Measurements from ENCODE around the gene OLA1. TPM values are rescaled to one million over a fixed set of nuclear protein-coding genes. Genes with fewer than 3 reads are reported as not detected.

The OLA1 gene
- total and polyA plus RNA-seq, 7 donors, result 51.5 to 99.6 (median 67.6) TPM

GRCh38 chr2:174222154-174222553, 26.2 kb downstream of the OLA1 start:
- DNase-seq, result no peak
- Histone ChIP-seq H3K27me3 (no peaks in the 10 kb centered on the region), H3K36me3 (peaks cover 0 to 18% (median 0%) of the 10 kb centered on the region in 4 donors), H3K9me3 (no peaks in the 10 kb centered on the region), H3K4me3 (no peak overlapping the region), H3K4me1 (no peaks in the 10 kb centered on the region), H3K27ac (no peak overlapping the region)
- intact Hi-C loops (cut with DNase I), result no loop called here
- 93 to 100% methylated on average over 1 of the region's 1 CpG for WGBS, 2 donors
- TF ChIP-seq EP300 (IDR thresholded peaks at IDR 0.05), result no peak
- TF ChIP-seq CTCF (IDR thresholded peaks at IDR 0.05), result no peak
- TF ChIP-seq POLR2A (IDR thresholded peaks at IDR 0.05), result no peak
- no peak for TF ChIP-seq POLR2AphosphoS5 (IDR thresholded peaks at IDR 0.05)

- intact Hi-C loops (cut with DNase I), result no loop called here
- 93 to 96% methylated on average over 4 of the region's 4 CpGs for WGBS, 2 donors
- no peak for TF ChIP-seq EP300 (IDR thresholded peaks at IDR 0.05)
- TF ChIP-seq CTCF (IDR thresholded peaks at IDR 0.05), result no peak
- no peak for TF ChIP-seq POLR2A (IDR thresholded peaks at IDR 0.05)
- no peak for TF ChIP-seq POLR2AphosphoS5 (IDR thresholded peaks at IDR 0.05)
Observed at GRCh38 chr2:174219321-174219720, 29.0 kb downstream of the OLA1 start.

GRCh38 chr2:174218773-174219172, 29.6 kb downstream of the OLA1 start:
- Histone ChIP-seq H3K27ac (no peak overlapping the region), H3K4me1 (no peaks in the 10 kb centered on the region), H3K27me3 (no peaks in the 10 kb centered on the region), H3K9me3 (no peaks in the 10 kb centered on the region), H3K4me3 (no peak overlapping the region), H3K36me3 (peaks cover 0 to 8% (median 0%) of the 10 kb centered on the region in 4 donors)
- intact Hi-C loops (cut with DNase I), result no loop called here
- TF ChIP-seq CTCF (IDR thresholded peaks at IDR 0.05) (no peak), POLR2AphosphoS5 (IDR thresholded peaks at IDR 0.05) (no peak), POLR2A (IDR thresholded peaks at IDR 0.05) (no peak), EP300 (IDR thresholded peaks at IDR 0.05) (no peak)
- 92 to 97% methylated on average over 7 of the region's 7 CpGs for WGBS, 2 donors
- no peak for DNase-seq

More at GRCh38 chr2:174219321-174219720, 29.0 kb downstream of the OLA1 start:
- H3K27me3 ChIP-seq, result no peaks in the 10 kb centered on the region
- peaks cover 0 to 8% (median 0%) of the 10 kb centered on the region in 4 donors for H3K36me3 ChIP-seq
- H3K27ac ChIP-seq, result no peak overlapping the region
- H3K9me3 ChIP-seq, result no peaks in the 10 kb centered on the region
- DNase-seq, result no peak
- H3K4me1 ChIP-seq, result no peaks in the 10 kb centered on the region
- no peak overlapping the region for H3K4me3 ChIP-seq

GRCh38 chr2:174217869-174218268, 30.5 kb downstream of the OLA1 start:
- intact Hi-C loops (cut with DNase I), result no loop called here

More at GRCh38 chr2:174217869-174218268, 30.5 kb downstream of the OLA1 start:
- H3K4me1 ChIP-seq, result no peaks in the 10 kb centered on the region
- DNase-seq, result no peak
- H3K27me3 ChIP-seq, result no peaks in the 10 kb centered on the region
- H3K36me3 ChIP-seq, result peaks cover 0 to 7% (median 0%) of the 10 kb centered on the region in 4 donors
- no peak overlapping the region for H3K4me3 ChIP-seq
- no peak overlapping the region for H3K27ac ChIP-seq
- H3K9me3 ChIP-seq, result no peaks in the 10 kb centered on the region
- TF ChIP-seq POLR2AphosphoS5 (IDR thresholded peaks at IDR 0.05) (no peak), EP300 (IDR thresholded peaks at IDR 0.05) (no peak), POLR2A (IDR thresholded peaks at IDR 0.05) (no peak), CTCF (IDR thresholded peaks at IDR 0.05) (no peak)
- WGBS, 2 donors, result 84 to 85% methylated on average over 1 of the region's 1 CpG

Measured in sigmoid colon (tissue), 7 donors.